22Rv1 (cell line): ENCODE data around the gene NPC1L1.

Experiments used
- CTCF ChIP-seq: fragments of 450-650 bp; IDR thresholded peaks from 2 replicates; pipeline ENCODE4 v1.5.1; 2017; ENCODE audit warnings: mild to moderate bottlenecking
- ZFX ChIP-seq: fragments of 450-650 bp; IDR thresholded peaks from 2 replicates; pipeline ENCODE4 v1.6.1; 2017; ENCODE audit warnings: antibody characterized with exemption, borderline replicate concordance

DNA sequence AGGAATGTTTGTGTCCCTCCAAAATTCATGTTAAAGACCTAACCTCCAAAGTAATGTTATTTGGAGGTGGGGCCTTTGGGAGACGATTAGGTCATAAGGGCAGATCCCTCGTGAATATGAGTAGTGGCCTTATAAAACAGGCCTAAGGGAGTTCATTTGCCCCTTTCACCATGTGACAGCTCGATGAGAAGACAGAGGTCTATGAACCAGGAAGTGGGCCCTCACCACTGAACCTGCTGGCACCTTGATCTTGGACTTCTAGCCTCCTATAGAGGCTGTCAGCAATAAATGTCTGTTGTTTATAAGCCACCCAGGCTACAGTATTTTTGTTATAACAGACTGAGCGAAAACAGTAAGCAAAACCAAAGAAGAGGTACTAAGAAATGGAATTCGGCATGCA lies 64.8 kb downstream of the NPC1L1 start:
- TF ChIP-seq CTCF: no peak
- no peak for TF ChIP-seq ZFX
